Stromal cell of bone marrow (primary cell): ENCODE results near the gene AP1AR.
"Not testable (repeated sequence)": the region's sequence is repeated elsewhere in the genome, so short reads cannot be mapped to it uniquely, and the experiment has no call there.

Experiments
- DNase-seq: peaks from one replicate; pipeline ENCODE4 v3.0.0-alpha.2; 2012; ENCODE audit warnings: low read depth

Gene AP1AR

DNA sequence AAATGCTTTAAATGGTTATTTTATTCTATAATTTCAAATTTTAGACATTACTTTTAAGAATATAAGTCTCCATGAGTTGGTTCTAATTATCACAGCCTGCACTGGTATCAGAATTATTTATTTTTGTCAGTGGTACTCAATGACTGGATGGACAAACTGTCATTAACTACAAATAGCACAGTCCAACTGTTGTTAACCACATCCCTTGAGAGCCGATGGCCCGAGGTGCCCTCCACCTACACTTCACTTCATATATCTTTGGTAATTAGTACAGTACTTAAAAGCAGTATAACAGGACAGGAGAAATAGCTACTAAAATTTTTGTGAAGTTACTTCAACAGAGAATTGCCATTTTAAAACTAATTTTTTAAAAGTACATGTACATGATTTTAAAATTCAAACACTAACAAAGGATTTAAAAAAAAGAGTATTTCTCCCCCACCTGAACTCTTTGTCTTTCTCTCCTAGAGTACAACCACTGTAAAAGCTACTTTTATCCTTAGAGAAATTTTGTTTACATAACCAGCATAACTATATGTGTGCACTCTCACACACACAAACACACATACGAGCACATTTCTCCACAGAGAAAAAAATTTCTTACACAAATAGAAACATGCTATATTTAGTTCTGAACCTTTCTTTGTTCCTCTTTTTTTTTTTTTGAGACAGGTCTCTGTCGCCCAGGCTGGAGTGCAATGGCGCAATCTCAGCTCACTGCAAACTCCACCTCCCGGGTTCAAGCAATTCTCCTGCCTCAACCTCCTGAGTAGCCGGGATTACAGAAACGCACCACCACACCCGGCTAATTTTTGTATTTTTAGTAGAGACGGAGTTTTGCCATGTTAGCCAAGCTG lies 47.7 kb downstream of the AP1AR start:
- DNase-seq = no peak

DNA sequence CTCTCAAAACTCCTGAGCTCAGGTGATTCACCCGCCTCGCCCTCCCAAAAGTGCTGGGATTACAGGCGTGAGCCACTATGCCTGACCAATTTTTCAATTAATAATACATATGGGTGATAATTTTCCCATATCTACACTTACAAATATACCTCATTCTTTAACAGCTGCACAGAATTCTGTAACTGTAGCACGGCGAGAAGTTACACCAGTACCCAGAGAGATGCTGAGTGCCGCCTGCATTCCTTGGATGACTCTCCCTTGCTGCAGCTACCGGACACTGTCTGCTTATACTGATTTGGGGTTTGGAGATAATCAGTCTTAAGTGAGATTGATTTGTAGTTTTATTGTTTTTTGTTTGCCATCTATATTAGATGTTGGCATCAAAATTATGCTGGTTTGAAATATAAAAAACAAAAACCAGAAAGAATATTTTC lies 48.3 kb downstream of the AP1AR start:
- DNase-seq = no peak

DNA sequence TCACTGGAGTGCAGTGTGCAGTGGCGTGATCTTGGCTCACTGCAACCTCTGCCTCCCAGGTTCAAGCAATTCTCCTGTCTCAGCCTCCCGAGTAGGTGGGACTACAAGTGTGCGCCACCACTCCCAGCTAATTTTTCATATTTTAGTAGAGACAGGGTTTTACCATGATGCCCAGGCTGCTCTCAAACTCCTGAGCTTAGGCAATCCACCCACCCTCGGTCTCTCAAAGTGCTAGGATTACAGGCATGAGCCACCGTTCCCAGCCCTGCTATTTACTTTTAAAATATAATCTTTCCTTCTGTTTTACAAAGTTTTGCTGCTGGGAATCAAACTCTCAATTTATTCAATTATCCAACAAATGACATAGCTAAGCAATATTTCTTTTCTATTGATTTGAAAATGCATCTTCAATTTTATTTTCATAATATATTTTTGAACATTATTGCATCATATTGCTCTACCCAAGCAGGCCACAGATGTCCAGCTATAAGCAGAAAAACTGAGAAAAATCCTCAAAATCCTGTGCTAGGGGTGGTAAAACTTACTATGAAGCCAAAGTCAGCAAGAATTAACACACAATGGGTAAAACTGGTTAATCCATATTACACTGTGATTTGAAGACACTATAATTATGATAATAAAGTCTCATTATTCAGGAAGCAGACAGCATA lies 48.9 kb downstream of the AP1AR start:
- DNase-seq = no peak

DNA sequence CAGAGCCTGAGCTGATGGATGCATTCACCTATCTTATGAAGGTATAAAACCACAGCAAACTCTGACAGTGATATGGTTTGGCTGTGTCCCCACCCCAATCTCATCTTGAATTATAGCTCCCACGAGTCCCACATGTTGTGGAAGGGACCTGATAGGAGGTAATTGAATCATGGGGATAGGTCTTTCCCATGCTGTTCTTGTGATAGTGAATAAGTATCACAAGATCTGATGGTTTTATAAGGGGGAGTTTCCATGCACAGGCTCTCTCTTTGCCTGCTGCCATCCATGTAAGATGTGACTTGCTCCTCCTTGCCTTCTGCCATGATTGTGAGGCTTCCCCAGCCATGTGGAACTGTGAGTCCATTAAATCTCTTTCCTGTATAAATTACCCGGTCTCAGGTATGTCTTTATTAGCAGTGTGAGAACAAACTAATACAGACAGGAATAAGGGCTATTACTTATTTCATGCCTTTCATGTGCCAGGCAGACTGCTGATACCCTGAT lies 50.4 kb downstream of the AP1AR start:
- not testable (repeated sequence) for DNase-seq

DNA sequence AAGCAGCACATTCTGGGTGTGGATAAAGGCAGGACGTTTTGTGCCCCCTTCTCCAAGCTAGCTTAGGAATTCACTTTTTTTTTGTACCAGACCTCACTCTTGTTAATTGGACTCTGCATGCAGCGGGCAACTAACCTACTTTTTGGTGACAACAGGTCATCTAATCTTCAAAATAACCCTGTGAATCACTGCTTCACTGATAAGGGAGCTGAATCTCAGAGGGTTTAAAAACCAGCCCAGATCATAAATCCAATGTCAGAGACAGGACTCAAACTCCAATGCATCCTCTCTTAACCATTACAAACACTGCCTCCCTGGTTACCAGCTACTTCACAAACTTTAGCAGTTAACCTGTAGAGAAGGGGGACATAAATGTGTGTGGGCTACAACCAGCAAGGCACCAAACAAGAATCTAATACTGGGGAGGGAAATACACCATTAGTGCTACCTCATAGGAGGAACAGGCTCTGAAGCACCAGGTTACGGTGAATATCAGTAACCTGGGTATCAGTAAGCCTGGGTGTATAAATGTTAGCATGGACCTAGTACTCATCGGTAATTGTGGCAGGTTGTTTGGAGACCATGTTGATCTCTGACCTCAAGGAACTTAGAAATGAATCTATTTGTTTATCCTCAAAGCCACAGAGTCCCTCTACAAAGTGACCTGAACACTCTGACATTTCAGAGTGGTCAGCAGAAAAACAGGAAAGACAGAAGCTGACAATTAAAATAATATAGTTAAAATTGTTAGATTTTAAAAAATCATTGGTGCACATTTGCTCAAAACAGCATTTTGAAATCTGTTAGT lies 51.5 kb downstream of the AP1AR start:
- no peak for DNase-seq

DNA sequence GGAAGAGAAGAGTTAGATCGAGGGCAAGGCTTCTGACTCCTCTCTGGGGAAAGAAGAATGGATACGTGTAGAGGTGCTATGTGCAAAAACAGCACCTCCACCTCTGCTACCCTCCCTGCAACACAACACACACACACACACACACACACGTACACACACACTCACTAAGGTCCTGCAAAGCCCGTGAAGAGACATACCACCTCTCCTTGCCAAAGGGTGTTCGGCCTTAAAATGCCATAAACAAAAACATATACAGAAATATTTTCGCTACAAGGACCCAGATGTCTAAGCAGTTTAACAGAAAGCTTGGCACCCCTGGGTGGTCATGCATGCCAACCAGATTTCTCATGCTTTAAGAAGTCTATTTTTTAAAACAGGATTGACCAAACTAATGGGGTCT lies 52.6 kb downstream of the AP1AR start:
- no peak for DNase-seq

DNA sequence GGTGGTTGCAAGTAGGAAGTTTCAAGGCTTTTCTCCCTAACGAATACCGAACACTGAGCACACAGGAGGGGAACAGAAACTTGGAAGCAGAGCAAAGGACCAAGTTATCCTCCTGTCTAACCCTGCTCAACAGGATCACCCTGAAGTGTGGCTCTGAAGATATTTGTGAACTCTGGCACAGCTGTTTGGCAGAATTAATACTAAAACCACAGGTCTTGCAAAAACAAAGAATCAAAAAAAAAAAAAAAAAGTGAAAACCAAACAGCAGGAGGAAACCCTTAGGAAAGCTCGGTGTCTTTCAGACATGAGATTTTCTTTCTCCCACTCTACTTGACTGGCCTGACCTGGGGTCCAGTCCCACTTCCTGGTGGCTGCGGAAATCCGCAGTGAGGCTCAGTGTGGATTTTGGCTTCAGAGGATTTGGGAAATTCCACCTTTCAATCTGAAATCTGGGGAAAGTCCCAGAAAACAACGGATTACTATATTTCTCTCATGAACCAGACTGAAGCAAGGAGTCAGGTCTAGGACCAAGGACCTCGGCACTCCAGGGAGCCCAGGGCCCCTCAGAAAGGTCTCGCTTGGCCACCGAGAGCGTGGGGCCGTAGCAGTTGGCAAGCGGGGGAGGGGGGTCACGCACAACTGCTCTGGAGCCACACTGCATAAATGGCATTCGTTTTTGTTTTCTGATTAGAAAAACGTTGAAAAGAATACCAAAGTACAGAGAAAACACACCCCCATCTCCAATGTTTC lies 53.2 kb downstream of the AP1AR start:
- DNase-seq = no peak

DNA sequence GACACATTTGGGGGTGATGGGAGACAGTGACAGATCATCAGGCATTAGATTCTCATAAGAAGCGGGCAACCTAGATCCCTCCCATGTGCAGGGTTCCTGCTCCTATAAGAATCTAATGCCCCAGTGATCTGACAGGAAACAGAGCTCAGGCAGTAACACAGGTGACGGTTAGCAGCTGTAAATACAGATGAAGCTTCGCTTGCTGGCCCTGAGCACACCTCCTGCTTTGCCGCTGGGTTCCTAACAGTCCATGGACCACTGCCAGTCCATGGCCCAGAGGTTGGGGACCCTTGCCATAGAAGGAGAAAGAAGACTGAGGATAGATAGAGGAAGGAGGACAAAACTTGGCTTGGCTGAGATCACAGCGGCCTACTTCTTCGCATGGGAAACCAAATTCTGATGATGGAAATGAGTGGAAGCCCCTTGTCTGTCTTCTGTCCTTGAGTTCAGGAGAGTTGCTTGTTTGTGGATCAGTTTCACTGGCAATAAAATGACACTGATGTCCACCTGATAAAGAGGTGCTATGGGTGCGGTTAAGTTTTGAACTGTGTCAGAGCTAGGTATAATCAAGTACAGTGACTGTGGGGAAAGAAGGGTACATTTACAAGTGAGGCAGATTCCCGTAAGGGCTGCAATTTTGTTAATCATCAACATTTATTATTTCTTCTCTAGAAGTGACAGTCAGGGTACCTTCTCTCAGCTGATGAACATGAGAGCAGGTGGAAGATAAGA lies 55.8 kb downstream of the AP1AR start:
- DNase-seq = no peak

DNA sequence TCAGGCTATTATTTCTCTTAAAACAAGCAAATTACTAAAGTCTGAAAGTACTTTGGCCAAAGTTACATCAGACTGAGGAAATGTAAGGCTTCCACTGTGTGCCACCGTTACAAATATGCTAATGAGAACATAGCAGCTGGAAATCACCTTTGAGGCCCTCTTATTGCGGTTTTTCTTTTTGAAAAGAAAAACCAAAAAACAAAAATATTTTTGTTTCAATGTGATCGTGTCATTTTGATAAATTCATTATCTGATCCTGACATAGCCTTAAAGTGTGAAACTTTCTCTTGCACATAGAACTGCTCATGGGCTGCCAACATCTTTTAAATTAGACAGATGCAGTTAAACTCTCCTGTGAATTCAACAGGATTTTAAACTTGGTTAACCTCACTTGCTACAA lies 56.9 kb downstream of the AP1AR start:
- DNase-seq = no peak

DNA sequence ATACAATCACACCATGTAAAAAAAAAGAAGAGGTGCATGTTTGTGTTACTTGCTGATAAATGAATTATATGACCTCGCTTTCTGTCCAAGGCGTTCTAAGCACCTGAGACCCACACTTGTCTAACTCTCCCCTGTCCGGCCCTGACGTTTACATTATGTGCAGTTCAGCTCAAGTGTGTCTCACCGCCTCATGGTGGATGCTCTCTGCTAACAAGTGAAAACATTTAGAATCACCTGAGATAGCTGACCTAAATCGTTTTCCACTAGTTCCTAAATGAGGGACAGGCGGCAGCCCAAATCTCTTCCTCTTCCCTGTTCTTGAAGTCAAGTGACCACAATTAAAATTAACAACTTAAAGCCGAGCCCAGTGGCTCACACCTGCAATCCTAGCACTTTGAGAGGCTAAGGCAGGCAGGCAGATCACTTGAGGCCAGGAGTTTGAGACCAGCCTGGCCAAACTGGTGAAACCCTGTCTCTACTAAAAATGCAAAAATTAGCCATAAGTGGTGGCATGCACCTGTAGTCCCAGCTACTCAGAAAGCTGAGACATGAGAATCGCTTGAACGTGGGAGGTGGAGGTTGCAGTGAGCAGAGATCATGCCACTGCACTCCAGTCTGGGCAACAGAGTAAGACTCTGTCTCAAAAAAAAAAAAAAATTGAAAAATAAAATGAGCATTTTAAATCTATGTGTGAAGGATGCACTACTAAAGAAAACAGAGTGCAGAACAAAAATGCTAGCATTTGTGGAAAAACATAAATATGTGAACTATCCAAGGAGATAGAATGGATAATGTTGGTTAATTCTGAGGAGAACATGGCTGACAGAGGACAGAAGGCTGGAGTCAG lies 58.0 kb downstream of the AP1AR start:
- no peak for DNase-seq

DNA sequence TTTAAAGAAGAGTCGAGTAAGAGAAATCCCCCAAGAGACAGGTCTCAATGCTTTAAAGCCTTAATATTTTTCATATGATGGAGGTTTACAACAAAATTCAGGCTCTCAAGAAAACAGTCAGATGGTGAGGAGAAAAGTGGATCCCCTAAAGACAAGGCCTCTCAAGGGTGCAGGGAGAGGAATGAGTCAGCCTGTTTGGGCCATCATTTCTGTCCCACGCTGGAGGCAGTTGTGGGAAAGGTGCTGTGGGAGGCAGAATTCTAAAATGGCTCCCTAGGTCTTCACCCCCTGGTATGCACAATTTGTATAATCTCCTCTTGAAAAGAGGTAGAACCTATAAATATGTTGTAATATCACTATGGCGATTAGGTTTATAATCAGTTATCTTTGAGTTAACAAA lies 58.8 kb downstream of the AP1AR start:
- no peak for DNase-seq

DNA sequence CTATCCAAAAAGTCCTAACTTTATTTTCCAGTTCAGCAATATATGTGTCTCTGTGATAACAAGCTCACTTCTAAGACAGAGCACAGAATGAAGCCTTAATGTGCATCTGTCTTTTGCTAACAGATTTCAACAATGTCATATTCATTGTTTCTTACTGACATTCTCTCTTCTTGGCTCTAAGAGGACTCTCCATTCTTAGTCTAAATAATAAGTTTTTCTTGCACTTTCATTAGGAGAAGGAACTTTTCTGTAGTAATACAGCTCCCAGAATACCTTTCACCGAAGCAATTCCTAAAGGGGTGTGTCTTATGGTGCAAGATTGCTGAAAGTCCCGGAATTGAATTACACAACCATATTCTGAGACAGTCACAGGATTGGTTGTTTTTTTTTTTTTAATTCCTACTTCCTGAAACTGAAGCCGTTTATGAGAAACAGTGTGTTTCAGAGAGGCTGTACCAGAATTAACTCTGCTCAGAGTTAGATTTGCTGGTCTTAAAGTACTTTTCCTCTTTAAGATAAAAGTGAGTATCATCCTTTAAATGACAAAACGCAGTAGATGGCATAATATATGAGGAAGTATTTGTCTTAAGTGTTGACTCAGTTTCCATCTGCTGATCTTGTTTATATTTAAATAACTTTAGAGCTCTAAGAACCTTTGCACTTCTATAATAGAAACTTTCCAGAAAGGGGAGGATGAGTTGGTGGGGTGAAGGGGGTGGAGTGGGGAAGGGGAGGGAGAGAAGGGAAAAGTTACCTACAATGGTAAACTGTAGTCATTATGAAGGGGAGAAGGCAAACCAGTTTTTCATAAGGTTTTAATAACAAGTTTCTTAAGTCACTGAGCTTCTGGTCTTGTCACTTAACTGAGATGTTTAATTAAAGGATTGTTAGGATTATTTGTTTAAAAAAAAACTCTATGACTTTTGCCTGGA lies 65.6 kb downstream of the AP1AR start, which contains the start of gene ALPK1:
Gene ALPK1 (plus strand): TSS at position 421 of the 932 bp plus-strand sequence.
- DNase-seq = peak; percentile 90

DNA sequence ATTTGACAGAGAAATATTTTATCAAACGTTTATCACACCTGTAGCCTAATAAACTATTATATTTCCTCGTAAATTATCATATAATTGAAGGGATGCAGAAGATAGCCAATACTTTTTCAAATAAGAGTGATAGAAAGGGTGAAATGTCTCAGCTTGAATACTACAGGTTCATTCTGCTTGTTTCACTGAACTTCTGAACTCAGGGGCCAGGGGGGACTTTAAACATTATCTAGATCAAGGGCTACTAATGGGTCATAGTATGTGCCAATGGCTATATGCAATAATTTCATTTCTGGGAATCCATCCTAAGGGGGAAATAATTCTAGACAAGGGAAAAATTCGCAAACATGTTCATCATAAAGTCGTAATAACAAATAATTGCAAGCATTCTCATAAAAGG lies 68.1 kb downstream of the AP1AR start:
- no peak for DNase-seq

DNA sequence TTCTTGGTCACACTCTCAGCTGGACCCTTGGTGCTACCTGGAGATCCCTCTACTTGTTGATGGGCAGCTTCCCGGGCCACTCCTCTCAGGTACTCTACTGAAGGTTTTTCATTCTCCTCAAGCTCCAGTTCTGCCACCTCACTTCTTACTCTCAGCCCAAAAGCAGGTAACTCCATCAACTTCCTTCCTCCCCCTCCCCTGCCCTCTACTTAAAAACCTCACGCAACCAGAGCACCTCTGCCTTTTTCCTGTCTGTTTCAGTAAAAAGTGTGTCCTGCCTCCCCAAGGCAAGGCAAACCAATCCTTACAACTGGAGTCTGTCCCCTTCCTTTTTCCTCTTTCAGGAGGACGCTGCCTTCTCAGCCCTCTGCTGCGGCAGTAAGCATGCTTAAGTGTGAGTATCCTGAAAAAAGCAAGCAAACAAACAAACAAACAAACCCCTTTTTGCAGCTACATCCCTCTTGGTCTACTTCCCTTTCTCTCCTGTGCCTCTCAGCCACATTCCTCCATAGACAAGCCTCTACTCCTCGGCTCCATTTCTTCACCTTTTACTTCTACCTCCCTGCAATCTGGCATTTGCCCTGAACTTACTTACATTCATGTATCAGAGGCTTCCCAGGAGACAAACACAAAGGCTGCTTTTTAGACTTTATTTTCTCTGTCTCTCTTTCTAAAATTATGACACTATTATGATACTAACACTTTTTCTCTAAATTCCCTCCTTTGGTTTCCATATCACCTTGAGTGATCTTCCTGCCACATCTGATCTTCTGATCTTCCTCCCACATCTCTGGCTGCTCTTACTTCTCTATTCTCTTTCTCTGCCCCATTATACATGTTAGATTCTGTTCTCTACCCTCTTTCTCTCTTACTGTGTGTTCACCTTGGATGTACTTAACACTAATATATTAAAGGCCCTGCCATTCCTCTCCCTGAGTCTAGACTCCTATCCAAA lies 71.0 kb downstream of the AP1AR start:
- no peak for DNase-seq

DNA sequence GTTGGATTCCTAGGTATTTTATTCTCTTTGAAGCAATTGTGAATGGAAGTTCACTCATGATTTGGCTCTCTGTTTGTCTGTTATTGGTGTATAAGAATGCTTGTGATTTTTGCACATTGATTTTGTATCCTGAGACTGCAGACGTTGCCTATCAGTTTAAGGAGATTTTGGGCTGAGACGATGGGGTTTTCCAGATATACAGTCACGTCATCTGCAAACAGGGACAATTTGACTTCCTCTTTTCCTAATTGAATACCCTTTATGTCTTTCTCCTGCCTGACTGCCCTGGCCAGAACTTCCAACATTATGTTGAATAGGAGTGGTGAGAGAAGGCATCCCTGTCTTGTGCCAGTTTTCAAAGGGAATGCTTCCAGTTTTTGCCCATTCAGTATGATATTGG lies 73.9 kb downstream of the AP1AR start:
- DNase-seq = not testable (repeated sequence)

DNA sequence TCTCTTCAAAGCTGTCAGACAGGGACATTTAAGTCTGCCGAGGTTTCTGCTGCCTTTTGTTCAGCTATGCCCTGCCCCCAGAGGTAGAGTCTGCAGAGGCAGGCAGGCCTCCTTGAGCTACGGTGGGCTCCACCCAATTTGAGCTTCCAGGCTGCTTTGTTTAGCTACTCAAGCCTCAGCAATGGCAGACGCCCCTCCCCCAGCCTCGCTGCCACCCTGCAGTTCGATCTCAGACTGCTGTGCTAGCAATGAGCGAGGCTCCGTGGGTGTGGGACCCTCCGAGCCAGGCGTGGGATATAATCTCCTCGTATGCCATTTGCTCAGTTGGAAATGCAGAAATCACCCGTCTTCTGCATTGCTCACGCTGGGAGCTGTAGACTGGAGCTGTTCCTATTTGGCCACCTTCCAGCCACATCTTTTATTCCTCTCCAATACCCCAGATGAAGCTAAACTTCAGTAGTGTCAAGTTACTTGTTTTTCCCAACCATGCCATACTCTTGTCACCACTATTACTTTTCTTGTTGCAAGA lies 77.7 kb downstream of the AP1AR start:
- DNase-seq = not testable (repeated sequence)

DNA sequence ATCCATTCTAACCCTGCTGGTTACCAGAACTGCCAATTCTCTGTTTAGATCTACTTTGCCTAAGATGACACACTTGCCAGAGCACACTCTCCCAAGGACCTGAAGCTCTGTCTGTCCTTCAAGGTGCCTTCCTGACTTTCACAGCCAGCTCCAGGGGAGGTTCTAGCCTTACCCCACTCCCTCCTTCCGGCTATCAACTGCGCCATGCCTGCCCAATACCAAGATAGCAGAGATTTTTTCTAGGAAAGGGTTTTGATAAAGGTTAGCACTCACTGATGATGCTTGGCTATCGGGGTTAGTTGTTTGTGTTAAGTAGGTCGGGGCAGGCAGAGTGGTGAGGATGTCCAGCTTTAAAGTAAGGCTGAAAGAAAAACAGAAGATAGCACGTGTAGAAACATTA lies 79.9 kb downstream of the AP1AR start:
- no peak for DNase-seq
